HG02870 (cell line): ENCODE measurements around the gene ATP5F1A.
"Not testable (repeated sequence)": the region's sequence is repeated elsewhere in the genome, so short reads cannot be mapped to it uniquely, and the experiment has no call there.

Source experiments
- ATAC-seq: cut with Tn5 transposase; IDR thresholded peaks from one replicate; pipeline ENCODE4 v1.9.1; 2021; ENCODE audit warnings: mild to moderate bottlenecking, moderate library complexity; ENCODE audit not compliant: unreplicated experiment

The ATP5F1A gene

DNA sequence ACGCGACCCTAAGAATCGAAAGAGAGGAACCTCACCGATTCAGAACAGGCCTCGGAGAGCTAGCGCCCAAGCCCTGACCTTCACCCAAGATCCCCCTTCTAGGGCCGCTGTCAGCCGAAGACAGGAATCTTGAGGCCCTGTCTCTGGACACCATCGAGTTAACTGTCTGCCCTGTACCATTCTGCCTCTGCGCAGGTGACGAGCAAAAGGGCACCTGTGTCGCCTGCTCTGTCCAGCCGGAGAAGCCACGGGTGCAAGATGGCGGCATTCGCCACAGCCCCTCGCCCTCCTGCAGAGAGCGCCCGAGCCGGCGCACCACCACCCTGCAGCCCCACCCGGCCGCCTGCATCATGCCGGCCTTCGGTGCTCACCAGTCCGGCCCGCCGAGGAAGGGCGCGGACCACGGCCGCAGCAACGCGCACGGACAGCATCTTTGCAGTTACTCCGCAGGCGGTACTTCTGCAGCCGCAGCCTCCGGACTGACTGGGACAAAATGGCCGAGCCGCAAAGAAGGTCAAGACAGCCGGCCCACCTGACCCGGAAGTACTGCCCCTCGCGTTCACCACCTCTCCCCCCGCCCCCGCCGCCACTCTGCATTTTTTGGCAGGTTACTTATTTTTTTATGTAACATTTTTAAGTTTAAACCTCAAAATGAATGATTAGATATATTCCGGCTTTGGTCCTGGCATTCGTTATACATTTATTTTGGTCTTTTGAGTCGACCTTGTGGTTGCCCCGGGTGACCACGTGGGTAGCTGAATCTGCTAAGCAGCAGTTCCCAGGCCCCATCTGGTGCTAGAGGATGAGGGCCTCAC lies at the start of gene ATP5F1A:
ATP5F1A (minus strand) TSS at position 496 of the 815 bp plus-strand sequence; CDS start at position 431, 65 bp downstream.
- peak; percentile 66 for ATAC-seq

DNA sequence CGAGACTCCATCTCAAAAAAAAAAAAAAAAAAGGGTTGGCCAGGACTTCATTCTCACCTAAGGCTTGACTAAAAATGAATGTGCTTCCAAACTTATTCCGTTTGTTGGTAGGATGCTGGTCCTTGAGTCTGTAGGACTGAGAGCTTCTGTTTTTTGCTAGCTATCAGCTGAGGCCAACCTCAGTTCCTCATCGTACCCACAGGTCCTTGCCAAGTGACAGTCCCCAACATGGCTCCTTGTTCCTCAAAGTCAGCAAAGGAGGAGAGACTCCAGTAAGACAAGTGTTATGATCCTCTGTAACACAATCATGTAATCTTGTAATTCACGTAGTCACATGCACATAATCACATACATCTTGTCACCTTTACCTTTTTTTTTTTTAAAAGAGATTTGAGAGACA lies 43.1 kb upstream of the ATP5F1A start:
- no peak for ATAC-seq

DNA sequence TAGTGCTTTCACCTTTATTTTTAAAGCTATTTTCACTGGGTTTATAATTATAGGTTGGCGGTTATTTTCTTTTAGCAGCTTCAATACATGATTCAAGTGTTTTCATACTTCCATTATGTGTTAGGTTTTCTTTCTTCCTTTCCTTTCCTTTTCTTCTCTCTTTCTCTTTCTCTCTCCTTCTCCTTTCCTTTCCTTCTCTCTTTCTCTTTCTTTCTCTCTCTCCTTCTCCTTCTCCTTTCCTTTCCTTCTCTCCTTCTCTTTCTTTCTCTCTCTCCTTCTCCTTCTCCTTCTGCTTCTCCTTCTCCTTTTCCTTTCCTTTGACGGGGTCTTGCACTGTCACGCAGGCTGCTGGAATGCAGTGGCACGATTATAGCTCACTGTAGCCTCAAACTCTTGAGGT lies 42.1 kb upstream of the ATP5F1A start:
- no peak for ATAC-seq

DNA sequence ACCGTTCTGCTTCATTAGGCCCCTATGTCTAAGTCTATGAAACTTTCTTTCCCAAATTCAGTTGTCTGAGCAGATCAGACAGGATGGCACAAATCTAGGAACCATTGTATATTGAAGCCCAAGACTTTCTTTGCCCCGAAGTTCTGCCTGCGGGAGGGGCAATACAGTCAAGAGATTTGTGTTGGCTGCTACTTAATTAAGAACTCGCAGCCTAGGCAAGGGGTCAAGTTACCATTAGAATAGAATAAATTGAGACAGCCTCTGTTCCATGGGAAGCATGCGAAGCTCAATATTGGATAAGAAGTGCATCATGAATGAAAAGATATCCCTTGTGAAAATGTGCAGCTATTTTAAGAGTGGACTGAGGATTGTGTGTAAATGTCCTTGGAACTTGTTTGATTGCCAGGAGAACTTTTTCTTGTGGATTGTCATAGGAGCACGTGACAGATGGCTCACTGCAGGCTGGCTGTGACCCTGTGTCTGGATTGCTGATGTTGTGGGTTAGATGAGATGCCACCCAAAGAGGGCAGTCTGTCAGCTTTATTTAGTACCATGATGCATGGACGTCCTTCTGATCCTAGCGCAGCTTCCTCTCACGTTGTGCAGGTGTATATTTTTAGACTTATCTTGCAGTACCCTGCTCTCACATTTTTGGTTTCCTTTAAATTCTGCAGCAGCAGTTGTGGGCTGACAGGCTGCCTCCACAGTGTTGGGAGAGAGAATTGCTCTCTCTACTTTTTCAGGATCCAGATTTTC lies 37.0 kb upstream of the ATP5F1A start:
- no peak for ATAC-seq

DNA sequence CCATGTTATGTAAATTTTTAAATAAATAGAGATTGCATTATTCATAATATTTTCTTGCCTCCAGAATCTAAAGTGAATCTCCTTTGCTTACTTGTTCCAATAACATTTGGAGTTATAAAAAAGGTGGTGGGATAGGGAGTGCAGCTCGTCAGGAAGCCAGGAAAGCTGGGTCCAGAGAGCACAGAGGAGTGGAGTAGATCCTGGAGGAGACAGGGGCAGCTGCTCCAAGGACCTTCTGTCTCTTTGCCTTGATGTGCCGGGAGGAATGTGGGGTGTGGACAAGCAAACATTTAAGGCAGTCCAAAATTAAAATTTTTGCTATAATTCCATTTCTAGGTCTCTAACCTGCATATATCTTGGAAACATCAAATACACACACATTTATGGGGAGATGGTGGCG lies 35.4 kb upstream of the ATP5F1A start:
- no peak for ATAC-seq

DNA sequence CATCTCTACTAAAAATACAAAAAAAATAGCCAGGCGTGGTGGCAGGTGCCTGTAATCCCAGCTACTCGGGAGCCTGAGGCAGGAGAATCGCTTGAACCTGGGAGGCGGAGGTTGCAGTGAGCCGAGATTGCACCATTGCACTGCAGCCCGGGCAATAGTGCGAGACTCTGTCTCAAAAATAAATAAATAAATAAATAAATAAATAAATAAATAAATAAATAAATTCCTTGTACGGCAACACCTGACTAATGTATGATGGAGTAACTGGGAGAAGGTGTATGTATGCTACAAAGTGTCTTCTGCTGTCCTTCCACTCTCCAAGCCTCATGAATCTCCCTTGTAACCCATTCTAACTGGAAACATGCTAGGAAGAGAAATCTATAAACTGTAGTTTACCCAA lies 32.5 kb upstream of the ATP5F1A start:
- ATAC-seq, result not testable (repeated sequence)

DNA sequence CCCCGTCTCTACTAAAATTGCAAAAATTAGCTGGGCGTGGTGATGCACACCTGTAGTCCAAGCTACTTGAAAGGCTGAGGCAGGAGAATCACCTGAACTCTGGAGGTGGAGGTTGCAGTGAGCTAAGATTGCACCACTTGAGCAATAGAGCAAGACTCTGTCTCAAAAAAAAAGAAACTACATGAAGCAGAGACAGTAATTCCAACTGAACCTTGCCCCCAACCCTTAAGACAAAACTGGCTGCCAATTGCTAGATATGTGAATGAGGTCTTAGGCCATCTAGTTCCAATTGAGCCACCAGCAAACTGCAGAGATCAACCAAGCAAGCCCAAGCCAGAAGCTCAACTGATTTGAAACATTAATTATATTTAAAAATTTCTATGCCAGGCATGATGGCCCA lies 32.0 kb upstream of the ATP5F1A start:
- no peak for ATAC-seq

DNA sequence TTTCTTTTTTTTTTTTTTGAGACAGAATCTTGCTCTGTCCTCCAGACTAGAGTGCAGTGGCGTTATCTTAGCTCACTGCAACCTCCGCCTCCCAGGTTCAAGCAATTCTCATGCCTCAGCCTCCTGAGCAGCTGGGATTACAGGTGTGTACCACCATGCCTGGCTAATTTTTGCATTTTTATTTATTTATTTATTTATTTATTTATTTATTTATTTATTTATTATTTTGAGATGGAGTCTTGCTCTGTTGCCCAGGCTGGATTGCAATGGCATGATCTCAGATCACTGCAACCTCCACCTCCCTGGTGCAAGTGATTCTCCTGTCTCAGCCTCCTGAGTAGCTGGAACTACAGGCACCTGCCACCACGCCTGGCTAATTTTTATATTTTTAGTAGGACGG lies 28.5 kb upstream of the ATP5F1A start:
- not testable (repeated sequence) for ATAC-seq

DNA sequence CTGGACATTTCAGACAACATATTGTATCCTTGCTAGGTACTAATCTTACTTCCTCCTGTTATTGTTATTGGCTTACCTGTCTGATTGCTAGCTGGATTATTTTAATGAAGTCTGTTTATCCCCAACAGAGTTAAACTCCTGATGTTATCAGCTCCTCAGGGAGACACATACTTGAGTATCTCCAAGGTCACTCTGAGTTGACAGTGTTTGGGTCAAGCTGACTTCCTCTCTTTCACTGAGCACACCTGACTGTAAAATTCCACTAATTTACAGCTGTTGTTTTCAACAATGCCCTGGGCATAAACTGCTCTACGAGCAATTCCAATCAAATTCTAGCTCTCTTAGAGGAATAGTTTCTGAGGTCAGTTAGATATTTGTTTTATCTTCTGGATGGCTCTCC lies 15.7 kb upstream of the ATP5F1A start:
- ATAC-seq, result no peak

DNA sequence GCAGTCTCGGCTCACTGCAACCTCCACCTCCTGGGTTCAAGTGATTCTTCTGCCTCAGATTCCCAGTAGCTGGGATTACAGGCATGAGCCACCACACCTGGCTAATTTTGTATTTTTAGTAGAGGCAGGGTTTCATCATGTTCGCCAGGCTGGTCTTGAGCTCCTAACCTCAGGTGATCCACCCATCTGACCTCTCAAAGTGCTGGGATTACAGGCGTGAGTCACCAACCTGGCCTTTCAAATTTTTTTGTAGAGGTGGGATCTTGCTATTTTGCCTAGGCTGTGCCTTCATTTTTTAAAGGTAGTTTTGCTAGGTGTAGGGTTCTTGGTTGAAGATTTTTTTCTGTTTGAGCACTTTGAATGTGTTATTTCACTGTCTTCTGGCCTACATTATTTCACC lies 12.3 kb upstream of the ATP5F1A start:
- no peak for ATAC-seq

DNA sequence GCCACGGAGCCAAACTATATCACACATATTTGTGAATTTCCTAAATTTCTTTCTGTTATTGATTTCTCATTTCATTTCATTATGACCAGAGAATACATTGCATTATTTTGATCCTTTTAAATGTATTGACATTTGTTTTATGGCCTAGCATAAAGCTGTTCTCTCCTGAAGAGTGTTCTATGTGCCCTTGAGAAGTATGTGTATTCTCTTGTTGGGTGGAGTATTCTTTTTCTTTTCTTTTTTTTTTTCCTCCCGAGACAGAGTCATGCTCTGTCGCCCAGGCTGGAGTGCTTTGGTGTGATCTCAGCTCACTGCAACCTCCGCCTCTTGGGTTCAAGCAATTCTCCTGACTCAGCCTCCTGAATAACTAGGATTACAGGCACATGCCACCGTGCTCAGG lies 11.3 kb upstream of the ATP5F1A start:
- no peak for ATAC-seq

DNA sequence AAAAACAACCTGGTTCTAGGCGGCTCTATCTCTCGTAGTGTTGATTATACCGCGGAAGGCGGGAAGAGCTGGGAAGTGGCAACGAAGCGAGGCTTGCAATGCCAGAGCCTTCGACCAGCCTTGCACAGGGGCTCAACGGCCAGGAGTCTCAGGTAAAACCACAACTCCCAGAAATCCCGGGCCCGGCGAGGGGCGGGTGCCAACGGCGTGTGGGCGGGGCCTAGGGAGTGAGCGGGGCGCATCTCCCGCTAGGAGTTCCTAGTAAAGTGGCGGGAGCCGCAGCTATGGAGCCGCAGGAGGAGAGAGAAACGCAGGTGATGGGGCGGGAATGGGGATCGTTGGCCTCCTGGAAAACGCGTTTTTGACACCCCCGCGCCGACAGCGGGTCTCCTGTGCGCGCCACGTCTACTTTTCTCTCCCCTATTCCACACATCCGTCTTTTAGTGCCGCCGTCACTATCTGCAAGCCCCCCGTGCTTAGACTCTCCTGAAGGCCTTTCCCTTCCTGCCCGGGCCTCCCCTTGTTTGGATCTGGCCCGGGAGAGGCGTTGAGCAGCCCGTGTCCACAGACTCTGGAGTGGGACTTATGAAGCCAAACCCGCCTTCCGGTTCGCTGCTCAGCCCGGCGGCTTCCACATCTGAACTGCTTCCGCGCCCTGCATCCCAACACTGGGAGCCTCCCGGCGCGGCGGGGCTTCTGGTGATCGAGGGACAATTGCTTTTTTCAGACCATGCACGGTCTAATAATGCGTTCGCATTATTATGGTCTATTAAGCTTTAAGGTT lies 6.2 kb upstream of the ATP5F1A start, which contains the start of gene HAUS1:
HAUS1 (plus strand) TSS at position 258 of the 784 bp plus-strand sequence; CDS start at position 285, 27 bp downstream.
- ATAC-seq, result peak; percentile 90

DNA sequence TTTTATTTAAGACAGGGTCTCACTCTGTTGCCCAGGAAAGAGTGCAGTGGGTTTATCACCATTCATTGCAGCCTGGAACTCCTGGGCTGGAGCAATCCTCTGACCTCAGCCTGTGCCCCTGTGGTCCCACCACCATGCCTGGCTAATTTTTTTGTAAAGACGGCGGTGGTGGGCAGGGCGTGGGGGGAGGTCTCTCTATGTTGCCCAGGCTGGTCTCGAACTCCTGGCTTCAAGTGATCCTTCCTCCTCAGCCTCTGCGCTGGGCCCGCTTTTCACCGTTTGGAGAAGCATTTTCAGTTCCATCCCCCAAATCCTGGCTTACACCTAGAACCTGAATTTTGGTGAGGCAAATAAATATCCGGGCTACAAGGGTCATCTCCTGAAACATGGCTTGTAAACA lies 1.4 kb upstream of the ATP5F1A start:
- ATAC-seq, result no peak

DNA sequence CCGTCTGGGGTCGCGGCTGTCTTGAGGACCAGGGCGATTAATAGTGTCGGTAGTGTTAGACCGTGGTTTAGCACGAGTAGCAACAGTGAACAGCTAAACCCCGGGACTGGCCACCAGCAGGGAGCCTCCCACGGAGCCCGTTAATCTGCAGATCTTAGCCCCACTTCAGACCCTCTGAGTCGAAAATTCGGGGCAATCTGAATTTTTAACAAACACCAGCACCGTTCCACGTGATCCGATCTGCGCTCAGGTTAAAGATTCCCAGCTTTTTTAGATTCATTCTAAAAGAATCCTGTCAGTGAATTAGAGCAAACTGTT lies 479 bp upstream of the ATP5F1A start:
- ATAC-seq, result no peak

DNA sequence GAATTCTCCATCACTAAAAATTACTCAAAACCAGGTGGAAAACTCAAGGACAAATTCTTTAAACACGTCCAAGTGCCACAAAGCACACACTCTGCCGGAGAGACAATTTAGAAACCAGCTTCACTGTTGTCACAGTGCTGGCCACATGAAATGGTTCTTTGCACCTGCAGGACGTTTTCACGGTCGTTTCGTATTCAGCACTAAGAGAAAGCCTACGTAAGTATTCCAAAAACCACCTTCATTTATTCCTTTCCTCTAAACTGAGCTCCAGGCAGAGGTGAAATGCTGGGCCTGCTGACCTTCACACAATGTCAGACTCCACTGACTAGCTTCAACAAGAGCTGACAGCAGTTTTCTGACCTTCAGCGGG lies 680 bp downstream of the ATP5F1A start:
- ATAC-seq, result peak; percentile 15

DNA sequence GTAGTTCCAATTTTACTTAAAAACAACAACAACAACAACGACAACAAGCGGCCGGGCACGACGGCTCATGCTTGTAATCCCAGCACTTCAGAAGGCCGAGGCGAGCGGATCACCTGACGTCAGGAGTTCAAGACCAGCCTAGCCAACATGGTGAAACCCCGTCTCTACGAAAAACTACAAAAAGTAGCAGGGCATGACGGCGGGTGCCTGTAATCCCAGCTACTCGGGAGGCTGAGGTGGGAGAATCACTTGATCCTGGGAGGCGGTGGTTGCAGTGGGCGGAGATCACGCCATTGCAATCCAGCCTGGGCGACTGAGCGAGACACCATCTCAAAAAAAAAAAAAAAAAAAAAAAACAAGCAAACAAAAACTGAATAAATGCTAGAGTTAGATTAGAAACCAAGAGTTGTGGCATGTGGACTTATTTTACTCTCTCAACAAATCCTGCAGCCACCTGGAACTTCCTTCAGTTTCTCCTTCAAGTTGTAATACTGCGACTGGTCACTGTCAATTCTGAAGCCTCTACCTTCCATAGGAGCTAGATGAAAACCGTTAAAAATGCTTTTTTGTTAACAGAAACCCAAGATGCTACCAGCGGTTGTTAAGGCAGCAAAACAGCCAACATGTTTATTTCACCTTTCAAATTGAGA lies 1.3 kb downstream of the ATP5F1A start:
- ATAC-seq, result peak; percentile 36

DNA sequence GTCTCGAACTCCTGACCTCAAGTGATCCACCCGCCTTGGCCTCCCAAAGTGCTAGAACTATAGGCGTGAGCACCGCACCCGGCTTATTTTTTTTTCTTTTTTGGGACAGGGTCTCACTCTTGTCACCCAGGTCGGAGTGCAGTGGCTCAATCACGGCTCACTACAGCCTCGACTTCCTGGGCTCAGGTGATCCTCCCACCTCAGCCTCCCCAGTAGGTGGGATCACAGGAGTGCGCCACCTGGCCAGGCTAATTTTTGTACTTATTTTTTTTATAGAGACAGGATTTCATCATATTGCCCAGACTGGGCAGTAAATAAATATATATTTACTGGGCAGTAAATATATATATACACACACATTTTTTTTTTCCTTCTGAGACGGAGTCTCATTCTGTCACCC lies 2.6 kb downstream of the ATP5F1A start:
- no peak for ATAC-seq

DNA sequence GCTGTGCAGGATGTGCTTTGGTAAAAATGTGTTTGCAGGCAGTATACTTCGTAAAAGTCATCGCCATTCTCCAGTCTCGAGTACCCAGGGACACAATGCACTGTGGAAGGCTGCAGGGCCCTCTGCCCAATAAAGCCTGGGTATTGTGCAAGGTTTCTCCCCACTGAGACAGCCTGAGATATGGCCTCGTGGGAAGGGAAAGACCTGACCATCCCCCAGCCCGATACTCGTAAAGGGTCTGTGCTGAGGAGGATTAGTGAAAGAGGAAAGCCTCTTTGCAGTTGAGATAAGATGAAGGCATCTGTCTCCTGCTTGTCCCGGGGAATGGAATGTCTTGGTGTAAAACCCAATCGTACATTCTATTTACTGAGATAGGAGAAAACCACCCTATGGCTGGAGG lies 9.6 kb downstream of the ATP5F1A start:
- not testable (repeated sequence) for ATAC-seq

DNA sequence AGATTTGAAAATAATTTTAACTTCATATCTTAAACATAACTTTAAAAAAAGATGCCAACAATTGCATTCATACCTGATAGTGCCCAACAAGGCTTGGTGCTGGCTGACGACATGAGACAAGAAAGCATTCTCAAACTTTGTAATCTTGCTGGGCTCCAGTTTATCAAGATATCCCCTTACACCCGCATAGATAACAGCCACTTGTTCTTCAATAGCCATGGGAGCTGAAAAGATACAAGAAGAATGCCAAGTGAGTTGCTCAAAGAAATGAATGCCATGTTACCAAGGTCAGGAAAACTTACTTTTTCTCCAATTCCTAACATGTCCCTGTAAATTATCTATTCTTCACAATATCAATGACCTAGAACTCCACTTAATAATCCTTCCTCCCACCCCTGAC lies 13.7 kb downstream of the ATP5F1A start:
- ATAC-seq, result no peak

DNA sequence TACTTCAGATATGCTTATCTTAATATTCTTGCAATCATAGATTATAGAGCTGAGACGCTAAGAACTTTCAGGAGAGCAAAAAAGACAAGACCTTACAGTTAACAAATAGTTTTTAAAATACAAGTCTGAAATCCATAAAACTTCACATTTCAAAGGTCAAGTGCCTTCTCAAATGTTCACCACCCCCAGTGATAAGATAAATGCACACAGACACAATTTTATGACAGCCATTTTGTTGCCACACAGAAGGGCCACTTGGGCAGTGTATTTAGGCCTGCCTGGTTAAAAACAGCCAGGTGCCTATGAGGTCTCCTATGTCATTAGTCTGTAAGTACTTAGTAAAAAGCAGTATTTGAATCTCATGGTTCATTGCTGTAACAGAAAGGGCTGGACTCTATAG lies 17.9 kb downstream of the ATP5F1A start:
- ATAC-seq, result no peak

DNA sequence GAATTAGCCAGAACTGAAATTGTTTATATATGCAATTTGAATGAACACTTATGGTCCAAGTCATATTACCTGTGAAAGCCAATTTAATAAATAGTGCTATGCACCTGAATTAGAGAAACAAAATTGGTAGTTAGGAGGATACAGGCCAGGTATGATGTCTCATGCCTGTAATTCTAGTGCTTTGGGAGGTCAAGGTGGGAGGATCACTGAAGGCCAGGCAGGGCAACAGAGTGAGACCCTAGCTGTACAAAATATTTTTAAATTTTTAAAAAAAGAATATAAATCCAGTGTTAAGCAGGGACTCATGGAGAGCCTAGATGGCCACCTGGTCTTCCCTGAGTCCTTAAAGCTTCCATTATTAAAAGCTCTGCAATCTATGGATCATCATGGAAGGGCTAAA lies 18.8 kb downstream of the ATP5F1A start:
- ATAC-seq, result no peak
